HG03060 (cell line): ENCODE measurements around the gene DEDD.

Experiments
- ATAC-seq: cut with Tn5 transposase; IDR thresholded peaks from one replicate; pipeline ENCODE4 v1.9.1; 2021; ENCODE audit warnings: low read depth, moderate number of reproducible peaks; ENCODE audit not compliant: unreplicated experiment

Gene DEDD

GRCh38 chr1:161079436-161080110 is 52.9 kb downstream of the DEDD start:
- ATAC-seq, result no peak

DNA sequence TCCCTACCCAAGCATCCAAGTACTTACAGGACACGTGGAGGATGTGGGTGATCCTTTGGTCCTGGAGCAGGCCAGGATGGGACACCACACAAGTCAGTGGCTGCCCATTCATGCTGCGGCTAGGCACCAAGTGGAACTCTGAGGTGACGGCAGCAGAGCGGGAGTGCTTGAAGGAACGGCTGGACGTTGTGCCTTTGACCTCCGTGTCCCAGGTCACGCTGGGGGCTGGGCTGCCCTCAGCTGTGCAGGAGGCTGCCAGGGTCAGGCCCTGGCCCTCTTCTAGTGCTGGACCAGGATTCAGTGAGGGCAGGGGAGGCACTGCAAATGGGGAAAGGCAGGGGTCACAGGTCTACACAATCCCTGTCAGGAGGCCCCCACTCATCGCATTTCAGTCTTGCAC is 55.0 kb downstream of the DEDD start:
- ATAC-seq, result no peak

DNA sequence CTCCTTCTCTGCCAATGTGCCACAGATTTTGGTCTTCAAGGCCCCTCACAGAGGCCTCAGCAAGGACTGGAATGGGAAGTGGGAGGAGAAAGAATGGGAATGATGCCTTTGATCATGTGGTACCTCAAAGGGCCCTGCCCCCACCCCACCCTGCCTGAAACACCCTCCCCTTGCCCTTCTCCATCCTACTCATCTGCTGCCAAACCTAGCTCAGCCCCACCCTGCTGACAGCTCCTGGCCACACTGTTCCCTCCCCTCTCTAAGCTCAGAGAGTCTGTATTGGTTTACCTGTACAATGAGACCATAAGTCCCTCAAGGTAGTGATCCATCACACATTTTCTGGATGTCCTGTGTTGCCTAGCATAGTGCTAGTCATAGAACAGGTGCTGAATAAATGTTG is 56.1 kb downstream of the DEDD start:
- no peak for ATAC-seq

- ATAC-seq, result no peak
Measured at GRCh38 chr1:161074676-161075368, 57.6 kb downstream of the DEDD start.

DNA sequence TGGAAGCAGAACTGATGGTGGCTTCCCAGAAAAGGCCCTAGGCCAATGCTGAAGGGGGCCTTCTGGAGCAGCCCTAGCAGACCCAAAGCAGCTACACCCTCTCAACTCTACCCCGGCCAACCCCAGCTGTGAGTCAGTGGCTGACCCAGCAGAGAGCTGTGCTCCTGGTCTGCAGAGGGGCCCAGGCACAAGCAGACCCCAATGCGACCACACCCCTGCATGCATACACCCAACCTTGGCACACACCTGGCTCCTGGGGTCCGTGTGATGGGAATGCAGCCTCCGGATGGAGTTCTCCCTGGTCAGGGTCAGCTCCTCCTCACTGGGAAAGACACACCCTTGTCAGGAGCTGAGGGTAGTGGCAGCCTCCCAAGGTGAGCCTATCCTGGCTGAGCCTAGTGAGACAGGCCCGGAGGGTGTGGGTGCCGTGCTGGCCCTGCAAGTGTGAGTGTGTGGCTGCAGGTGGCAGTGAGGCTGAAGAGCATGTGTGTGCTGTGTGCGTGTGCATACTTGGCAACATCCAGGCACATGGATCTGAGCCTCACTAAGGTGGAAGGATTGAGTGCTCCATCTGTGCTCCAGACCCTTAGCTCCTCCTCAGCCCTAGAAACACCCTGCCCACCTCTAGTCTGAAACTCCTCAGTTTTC is 58.9 kb downstream of the DEDD start:
- no peak for ATAC-seq

- no peak for ATAC-seq
Measured at GRCh38 chr1:161072751-161073449, 59.6 kb downstream of the DEDD start.

GRCh38 chr1:161071886-161072371 is 60.5 kb downstream of the DEDD start:
- no peak for ATAC-seq
